Tibial nerve (tissue), 4 donors: Measurements from ENCODE around the gene EPHA3. TPM values are rescaled to one million over a fixed set of nuclear protein-coding genes. Genes with fewer than 3 reads are reported as not detected.

ENCODE experiments used
- DNase-seq, 2 donors: peaks; one replicate each; pipeline ENCODE4 v3.0.0-alpha.2; 2019; ENCODE audit warnings: low spot score in 2 of 2
- H3K27ac ChIP-seq, 4 donors: fragments of 200-600 bp; sonication (generic) in 3 of 4; one replicate each; pipeline ENCODE4 v1.5.1; 2017 to 2019; ENCODE audit warnings: mild to moderate bottlenecking in 1 of 4
- H3K27me3 ChIP-seq, 2 donors: fragments of 200-600 bp; sonication (generic) in 1 of 2; one replicate each; pipeline versions ENCODE4 v1.5.1 to v1.6.0; 2017 to 2019
- H3K36me3 ChIP-seq, 3 donors: fragments of 200-600 bp; sonication (generic); one replicate each; pipeline ENCODE4 v1.5.1; 2018 to 2019
- H3K4me1 ChIP-seq, 4 donors: fragments of 200-600 bp; sonication (generic) in 3 of 4; one replicate each; pipeline ENCODE4 v1.5.1; 2017 to 2019
- H3K4me3 ChIP-seq, 4 donors: fragments of 200-600 bp; sonication (generic) in 3 of 4; one replicate each; pipeline ENCODE4 v1.5.1; 2017 to 2019; ENCODE audit warnings: mild to moderate bottlenecking in 1 of 4, moderate library complexity in 1 of 4
- H3K9me3 ChIP-seq, 4 donors: fragments of 200-600 bp; sonication (generic) in 3 of 4; one replicate each; pipeline ENCODE4 v1.5.1; 2017 to 2019
- EP300 ChIP-seq, 2 donors: sonication (generic); formaldehyde crosslinking; IDR thresholded peaks; one replicate each; pipeline ENCODE4 v1.6.1; 2017; ENCODE audit warnings: antibody characterized with exemption in 2 of 2, mild to moderate bottlenecking in 1 of 2
- POLR2A ChIP-seq, 2 donors: fragments of 450-650 bp; IDR thresholded peaks; one replicate each; pipeline ENCODE4 v1.6.1; 2017; ENCODE audit warnings: antibody characterized with exemption in 2 of 2, mild to moderate bottlenecking in 2 of 2, moderate library complexity in 2 of 2
- WGBS, 2 donors: methylation state at CpG; one replicate each; pipeline ENCODE4 v1.1.5; 2018; 5-methylcytosine and 5-hydroxymethylcytosine counted together
- total RNA-seq, 4 donors: library from RNA; depleted of rRNA; stranded (reverse); fragments of >200 nt; gene quantifications; one replicate each; pipeline ENCODE4 v1.1.0, GENCODE V29; 2016
- TF ChIP-seq, protein P1 (sequence below), 5 experiments: fragments of 200-600 bp in 3 of 5; fragments of 450-650 bp in 2 of 5; sonication (generic) in 3 of 5; IDR thresholded peaks; one replicate each; pipeline ENCODE4 v1.5.1; 2016 to 2019; ENCODE audit warnings: antibody characterized with exemption in 5 of 5, mild to moderate bottlenecking in 3 of 5, moderate library complexity in 2 of 5

EPHA3 gene
- total RNA-seq, 4 donors from 2014 or later, result 6.1 to 20.1 (median 7.9) TPM

DNA sequence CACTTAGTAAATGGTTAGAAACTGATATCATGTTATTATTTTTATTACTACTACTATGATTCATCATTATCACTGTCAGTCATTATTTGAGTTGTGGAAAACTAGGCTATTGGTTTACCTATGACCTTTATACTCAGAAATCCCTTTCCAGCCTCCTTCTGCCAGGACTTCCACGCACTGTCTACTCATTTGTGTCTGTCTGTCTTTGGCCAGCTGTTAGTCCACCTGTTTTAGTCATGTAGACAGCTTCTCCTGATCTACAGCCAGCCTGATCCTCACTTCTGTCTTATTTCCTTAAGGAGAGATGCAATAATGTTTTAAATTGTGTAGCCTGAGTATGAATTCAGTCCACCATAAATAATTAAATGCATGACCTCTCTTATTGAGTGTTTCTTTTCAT lies 162.8 kb downstream of the EPHA3 start:
- TF ChIP-seq, protein P1, sequence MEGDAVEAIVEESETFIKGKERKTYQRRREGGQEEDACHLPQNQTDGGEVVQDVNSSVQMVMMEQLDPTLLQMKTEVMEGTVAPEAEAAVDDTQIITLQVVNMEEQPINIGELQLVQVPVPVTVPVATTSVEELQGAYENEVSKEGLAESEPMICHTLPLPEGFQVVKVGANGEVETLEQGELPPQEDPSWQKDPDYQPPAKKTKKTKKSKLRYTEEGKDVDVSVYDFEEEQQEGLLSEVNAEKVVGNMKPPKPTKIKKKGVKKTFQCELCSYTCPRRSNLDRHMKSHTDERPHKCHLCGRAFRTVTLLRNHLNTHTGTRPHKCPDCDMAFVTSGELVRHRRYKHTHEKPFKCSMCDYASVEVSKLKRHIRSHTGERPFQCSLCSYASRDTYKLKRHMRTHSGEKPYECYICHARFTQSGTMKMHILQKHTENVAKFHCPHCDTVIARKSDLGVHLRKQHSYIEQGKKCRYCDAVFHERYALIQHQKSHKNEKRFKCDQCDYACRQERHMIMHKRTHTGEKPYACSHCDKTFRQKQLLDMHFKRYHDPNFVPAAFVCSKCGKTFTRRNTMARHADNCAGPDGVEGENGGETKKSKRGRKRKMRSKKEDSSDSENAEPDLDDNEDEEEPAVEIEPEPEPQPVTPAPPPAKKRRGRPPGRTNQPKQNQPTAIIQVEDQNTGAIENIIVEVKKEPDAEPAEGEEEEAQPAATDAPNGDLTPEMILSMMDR (IDR thresholded peaks at IDR 0.05), result no peak
- TF ChIP-seq POLR2A (IDR thresholded peaks at IDR 0.05) (no peak), EP300 (IDR thresholded peaks at IDR 0.05) (no peak)
- 88 to 91% methylated on average over 1 of the region's 1 CpG for WGBS, 2 donors
- Histone ChIP-seq H3K36me3 (no peaks in the 10 kb centered on the region), H3K9me3 (no peaks in the 10 kb centered on the region), H3K4me3 (no peak overlapping the region), H3K4me1 (no peaks in the 10 kb centered on the region), H3K27me3 (no peaks in the 10 kb centered on the region), H3K27ac (no peak overlapping the region)
- no peak for DNase-seq

GRCh38 chr3:89275001-89275400 lies 167.6 kb downstream of the EPHA3 start:
- Histone ChIP-seq H3K27ac (no peak overlapping the region), H3K9me3 (no peaks in the 10 kb centered on the region), H3K4me3 (no peak overlapping the region), H3K27me3 (no peaks in the 10 kb centered on the region), H3K36me3 (no peaks in the 10 kb centered on the region), H3K4me1 (no peaks in the 10 kb centered on the region)
- WGBS, 2 donors, result 95 to 96% methylated on average over 5 of the region's 5 CpGs
- TF ChIP-seq, protein P1 (IDR thresholded peaks at IDR 0.05), result no peak
- TF ChIP-seq EP300 (IDR thresholded peaks at IDR 0.05) (no peak), POLR2A (IDR thresholded peaks at IDR 0.05) (no peak)
- DNase-seq, result no peak

DNA sequence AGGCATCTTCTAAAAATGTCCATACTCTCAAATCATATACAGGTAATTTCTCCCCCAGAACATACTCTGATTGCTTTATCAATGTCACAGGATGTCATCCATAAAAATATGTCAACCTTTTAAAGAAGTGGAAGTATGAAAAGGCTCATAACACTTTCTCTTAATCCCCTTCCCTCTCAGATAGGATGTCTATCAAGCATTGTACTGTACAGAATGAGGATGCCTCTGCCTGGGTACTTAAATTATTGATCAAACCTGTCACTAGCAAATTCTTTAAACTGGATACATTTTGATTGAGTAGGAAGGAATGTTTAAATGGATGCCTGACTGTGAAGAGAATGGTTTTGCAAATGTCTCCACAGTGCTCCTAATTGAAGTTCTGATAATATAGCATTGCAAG lies 168.7 kb downstream of the EPHA3 start:
- Histone ChIP-seq H3K27me3 (no peaks in the 10 kb centered on the region), H3K9me3 (no peaks in the 10 kb centered on the region), H3K4me3 (no peak overlapping the region), H3K27ac (no peak overlapping the region), H3K4me1 (no peaks in the 10 kb centered on the region), H3K36me3 (no peaks in the 10 kb centered on the region)
- no peak for DNase-seq
- TF ChIP-seq, protein P1 (IDR thresholded peaks at IDR 0.05), result no peak
- TF ChIP-seq POLR2A (IDR thresholded peaks at IDR 0.05) (no peak), EP300 (IDR thresholded peaks at IDR 0.05) (no peak)

GRCh38 chr3:89278302-89279025 lies 171.0 kb downstream of the EPHA3 start:
- TF ChIP-seq EP300 (IDR thresholded peaks at IDR 0.05), result no peak
- no peak for TF ChIP-seq POLR2A (IDR thresholded peaks at IDR 0.05)
- TF ChIP-seq, protein P1 (IDR thresholded peaks at IDR 0.05), result no peak
- no peaks in the 10 kb centered on the region for H3K27me3 ChIP-seq
- H3K4me1 ChIP-seq, result no peaks in the 10 kb centered on the region
- no peaks in the 10 kb centered on the region for H3K9me3 ChIP-seq
- no peak overlapping the region for H3K27ac ChIP-seq
- H3K4me3 ChIP-seq, result no peak overlapping the region
- 62 to 65% methylated on average over 9 of the region's 9 CpGs for WGBS, 2 donors
- no peak for DNase-seq
- no peaks in the 10 kb centered on the region for H3K36me3 ChIP-seq

DNA sequence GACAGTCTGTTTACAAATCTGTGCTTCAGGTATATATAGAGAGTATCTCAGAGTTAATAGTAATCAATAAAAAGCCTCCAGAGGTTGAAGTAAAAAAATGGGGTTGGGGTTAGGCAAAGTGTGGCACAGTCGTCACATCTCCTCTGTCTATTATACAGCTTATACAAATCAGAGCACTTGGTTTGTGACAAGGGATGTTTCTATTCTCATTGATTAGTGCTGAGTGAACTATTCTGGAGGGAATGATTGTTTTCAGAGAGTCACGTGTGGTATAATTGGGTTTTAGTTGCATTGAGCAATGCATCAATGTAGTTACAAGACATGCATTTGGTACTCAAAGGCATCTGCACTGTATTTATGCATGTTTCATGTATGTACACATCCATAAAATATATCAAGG lies 172.9 kb downstream of the EPHA3 start:
- no peak for DNase-seq
- TF ChIP-seq EP300 (IDR thresholded peaks at IDR 0.05), result no peak
- TF ChIP-seq, protein P1 (IDR thresholded peaks at IDR 0.05), result no peak
- TF ChIP-seq POLR2A (IDR thresholded peaks at IDR 0.05), result no peak
- no peaks in the 10 kb centered on the region for H3K4me1 ChIP-seq
- no peak overlapping the region for H3K4me3 ChIP-seq
- H3K27ac ChIP-seq, result no peak overlapping the region
- no peaks in the 10 kb centered on the region for H3K9me3 ChIP-seq
- 75 to 86% methylated on average over 2 of the region's 2 CpGs for WGBS, 2 donors
- no peaks in the 10 kb centered on the region for H3K27me3 ChIP-seq
- H3K36me3 ChIP-seq, result no peaks in the 10 kb centered on the region
